ENCODE measurements around the gene SCRN2.
A peak's percentile ranks its signal among the peaks of the same experiment; 100 is the strongest.

Gene SCRN2

GRCh38 chr17:47840742-47841487 is at the start of gene SCRN2:
Gene SCRN2, minus strand, starts transcription at chr17:47841273. Its CDS starts 430 bp downstream, at chr17:47840843.
- DNase-seq: peak; percentile 82

- DNase-seq: peak; percentile 61
Observed at GRCh38 chr17:47889734-47890529, 48.9 kb upstream of the SCRN2 start.

- DNase-seq: no peak
Observed at GRCh38 chr17:47888293-47888692, 47.2 kb upstream of the SCRN2 start.

DNA sequence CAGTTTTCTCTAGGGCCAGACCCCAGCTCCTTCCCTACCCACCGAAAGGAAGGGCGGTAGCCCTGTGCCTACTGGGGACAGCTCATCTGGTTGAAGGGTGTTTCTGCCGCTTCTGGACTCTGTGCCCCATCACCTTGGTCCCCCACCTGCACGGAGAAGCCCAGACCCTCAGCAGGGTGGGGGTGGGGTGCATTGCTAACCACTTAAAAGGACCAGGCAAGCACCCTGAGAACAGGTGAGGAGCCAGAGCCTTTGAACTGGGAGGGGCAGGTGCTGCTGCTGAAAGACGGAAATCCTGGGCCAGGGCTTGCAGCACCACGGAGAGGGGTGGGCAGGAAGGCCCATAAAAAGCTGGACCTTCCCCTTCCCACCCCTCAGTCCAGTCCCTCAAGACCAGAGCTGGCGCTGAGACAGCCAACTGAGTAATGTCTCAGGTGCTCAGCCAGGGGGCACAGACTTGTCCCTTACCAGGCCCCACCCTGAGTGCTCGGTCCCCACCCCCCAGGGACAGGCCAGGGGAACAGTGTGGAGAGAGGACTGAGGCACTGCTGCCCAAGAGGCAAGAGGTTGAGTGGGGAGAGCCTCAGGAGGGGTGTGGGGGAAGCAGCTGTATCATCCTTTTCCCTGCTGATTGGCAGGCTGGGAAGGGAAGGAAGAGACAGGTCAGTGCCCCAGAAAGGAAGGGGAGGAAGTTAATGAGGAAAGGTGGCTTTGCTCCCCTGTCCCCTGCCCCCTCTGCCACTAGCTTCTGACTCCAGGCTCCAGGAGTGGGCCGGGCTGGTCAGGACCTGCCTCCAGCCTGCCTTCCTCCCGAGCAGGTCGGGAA is 44.0 kb upstream of the SCRN2 start:
- no peak for DNase-seq

- DNase-seq: no peak
Observed at GRCh38 chr17:47884427-47884740, 43.3 kb upstream of the SCRN2 start.

DNA sequence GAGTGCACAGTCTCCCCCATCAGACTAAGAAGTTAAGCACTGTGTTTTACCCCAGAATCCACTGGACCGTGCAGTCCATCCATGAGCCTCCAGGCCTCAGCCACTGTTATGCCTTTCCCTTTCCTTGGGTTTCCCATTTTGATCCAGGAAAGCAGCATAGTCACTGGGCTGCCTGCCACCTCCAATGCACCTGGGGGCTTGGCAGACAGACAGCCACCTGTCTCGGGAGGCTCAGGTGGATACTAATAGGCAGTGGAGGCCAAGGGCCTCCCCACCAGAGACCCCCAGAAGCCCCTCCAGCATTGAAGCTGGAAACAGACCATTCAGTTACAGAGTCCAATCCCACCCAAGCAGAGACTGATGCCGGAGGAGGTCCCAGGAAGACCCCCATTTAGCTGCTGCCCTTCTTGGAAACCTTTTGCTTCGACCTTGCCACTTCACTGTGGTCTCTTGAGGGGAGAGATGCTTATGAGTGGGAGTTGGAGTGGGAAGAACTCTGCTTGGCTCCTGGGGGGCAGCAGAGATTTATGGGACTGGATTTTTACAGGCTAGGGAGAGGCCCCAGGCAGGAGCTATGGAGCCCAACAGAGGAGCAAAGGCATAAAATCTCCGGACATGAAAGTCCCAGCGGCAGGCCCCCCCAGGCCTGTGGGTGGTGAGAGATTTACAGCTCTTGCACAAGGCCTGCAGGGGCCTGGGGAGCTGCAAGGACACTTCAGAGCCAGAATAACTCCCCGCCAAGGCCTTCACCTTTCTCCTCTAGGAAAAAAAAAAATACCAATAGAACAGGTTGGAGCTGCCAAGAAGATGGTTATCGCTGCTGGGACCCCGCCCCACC is 42.7 kb upstream of the SCRN2 start:
- no peak for DNase-seq

GRCh38 chr17:47882695-47883588 is 41.9 kb upstream of the SCRN2 start:
- DNase-seq: no peak

- no peak for DNase-seq
Observed at GRCh38 chr17:47882247-47882646, 41.2 kb upstream of the SCRN2 start.

GRCh38 chr17:47879776-47880454 is 38.8 kb upstream of the SCRN2 start:
- DNase-seq: no peak

GRCh38 chr17:47879028-47879585 is 38.0 kb upstream of the SCRN2 start:
- no peak for DNase-seq

GRCh38 chr17:47878203-47879027 is 37.3 kb upstream of the SCRN2 start:
- no peak for DNase-seq

- no peak for DNase-seq
Observed at GRCh38 chr17:47877368-47878034, 36.4 kb upstream of the SCRN2 start.

DNA sequence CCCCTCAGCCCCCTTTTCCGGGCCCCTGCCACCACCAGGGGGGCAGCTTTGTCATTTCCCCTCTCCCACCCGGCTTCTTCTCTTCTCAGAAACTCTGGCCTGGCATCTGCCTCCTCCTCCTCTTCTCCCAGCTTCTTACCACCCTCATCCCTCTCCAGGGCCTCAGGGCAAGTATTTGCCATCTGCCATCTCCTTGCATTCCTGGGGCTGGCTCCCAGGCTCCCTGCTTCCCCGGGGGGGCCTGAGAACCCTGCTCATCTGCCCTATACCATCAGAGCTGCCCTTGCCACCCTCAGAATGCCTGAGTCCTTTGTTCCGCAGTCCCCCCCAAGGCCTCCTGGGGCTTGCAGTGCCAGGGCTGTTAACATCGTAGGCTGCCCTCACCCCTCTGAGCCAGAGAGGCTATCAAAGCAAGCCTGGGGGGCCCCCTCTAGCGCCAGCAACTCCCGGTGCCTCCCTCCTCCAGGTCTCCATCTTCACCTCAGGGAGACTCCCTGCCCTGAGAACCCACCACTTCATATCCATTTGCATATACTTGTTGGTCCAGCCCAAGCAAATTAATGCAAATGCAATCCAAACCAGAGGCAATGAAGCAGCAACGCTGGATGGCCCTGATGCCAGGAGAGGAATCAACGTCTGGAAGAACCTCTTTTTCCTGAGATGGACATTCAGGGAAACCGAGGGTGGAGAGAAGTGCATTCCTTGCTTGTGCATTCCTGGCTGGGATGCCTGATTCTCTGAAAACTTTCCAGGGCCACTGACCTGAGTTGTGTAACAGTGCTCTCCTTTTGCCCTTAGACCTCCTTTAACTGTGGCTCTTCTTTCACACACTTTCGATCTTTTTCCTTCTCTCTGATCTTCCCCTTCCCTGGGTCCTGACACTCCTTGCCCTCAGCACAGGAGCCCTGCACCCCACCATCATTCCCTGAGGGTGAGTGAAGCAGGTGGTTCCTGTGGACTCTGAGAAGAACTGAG is 34.2 kb upstream of the SCRN2 start:
- no peak for DNase-seq

DNA sequence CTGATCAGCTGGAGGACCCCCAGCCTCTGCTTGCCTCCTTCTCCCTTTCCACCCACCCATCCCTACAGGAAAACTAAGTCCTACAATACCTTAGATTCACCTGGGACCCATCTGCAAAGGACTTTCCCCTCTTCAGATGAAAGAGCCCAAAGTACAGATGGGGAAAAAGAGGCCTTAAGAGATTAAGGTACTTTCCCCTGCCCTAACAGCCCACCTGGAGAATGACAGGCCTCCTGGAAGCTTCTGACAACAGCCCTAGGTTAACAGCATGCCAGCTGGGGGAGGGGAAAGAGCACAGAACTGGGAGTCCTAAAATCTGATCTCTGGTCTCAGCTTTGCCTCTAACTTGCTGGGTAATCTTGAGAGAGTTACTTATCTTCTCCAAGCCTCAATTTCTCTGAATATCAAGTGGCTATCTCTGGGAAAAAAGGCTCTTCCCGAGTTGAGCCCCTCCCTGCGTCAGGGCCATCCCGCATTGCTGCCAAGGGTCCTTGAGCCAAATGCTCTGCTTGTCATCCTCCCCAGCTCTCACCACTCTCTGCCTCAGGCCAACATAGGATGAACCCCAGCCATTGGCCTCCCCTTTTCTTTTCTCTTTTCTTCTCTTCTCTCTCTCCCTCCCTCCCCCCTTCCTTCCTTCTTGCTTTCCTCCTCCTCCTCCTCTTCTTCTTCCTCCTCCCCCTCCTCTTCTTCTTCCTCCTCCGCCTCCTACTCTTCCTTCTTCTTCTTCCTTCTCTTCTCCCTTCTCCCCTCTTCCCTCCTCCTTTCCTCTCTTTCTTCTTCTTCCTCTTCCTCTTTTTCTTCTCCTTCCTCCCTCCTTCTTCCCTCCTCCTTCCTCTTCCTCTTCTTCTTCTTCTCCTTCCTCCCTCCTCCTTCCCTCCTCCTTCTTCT is 32.4 kb upstream of the SCRN2 start:
- no peak for DNase-seq

DNA sequence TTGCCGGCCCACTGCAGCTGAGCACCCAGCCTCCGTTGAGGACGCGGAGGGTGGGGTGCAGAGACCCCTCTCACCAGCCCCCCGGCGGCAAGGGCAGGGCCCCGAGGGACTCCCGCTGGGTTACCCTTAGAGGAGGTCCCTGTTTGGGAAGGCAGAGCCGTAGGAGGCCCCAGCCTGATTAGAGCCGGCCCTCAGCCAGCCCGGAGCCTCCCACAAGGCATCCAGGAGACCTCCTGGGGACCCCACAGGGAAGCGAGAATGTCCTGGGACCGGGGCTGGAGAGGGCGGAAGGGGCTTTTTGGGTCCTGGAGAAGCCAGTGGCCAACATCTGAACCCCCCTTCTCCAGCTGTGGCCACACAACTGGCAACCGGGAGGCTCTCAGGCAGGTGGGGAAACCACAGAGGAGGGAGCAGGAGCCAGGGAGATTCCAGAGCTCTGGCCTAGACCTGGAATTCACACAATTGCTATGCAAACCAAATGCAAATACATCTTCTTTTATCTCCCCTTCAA is 31.6 kb upstream of the SCRN2 start:
- no peak for DNase-seq

GRCh38 chr17:47872019-47872650 is 31.1 kb upstream of the SCRN2 start:
- no peak for DNase-seq
